Measurements from ENCODE around the gene KBTBD13.
"Not testable (repeated sequence)": the region's sequence is repeated elsewhere in the genome, so short reads cannot be mapped to it uniquely, and the experiment has no call there.

The KBTBD13 gene

DNA sequence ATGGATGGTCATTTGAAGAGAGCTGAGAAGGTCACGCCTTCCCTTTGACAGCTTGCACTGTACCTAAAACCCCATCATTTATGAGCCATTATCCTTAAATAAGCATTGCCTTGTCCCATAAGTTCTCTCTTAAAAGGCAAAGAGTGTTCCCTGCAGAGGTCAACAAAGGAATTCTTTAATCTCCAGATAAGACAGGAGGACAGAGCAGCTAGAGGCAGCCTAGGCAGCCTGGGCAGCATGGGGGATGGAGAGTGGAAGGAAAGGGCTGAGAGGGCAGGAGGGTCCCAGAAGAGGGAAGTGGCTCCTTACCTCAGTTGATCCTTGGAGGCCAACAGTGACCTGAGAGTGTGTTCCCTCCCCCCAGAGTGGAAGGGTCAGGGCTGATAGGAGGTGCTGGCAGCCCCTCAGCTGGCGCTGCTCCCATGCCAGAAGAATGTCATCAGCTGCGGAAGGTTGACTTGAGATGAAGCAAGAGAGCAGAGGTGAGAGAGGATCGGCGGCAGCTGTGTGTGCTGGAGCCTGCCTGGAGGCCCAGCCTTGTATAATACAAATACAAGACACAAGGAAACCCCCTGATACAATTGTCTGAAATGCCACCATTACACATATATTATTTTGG lies 12.8 kb downstream of the KBTBD13 start:
- DNase-seq (no peak), ATAC-seq (no peak)

- no peak for ATAC-seq
- DNase-seq, result no peak
These were observed 15.6 kb downstream of the KBTBD13 start for GRCh38 chr15:65091946-65092770.

GRCh38 chr15:65092911-65093792 lies 16.6 kb downstream of the KBTBD13 start:
- DNase-seq (no peak), ATAC-seq (no peak)

DNA sequence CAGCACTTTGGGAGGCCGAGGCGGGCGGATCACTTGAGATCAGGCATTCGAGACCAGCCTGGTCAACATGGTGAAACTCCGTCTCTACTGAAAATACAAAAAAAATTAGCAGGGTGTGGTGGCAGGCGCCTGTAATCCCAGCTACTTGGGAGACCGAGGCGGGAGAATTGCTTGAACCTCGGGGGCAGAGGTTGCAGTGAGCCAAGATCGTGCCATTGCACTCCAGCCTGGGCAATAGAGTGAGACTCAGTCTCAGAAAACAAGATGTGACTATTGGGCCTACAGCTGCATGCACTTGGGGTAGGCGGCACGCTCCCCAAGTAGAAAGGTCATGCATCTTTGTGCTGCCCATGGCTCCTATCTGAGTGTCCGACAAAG lies 17.2 kb downstream of the KBTBD13 start:
- not testable (repeated sequence) for DNase-seq, ATAC-seq

DNA sequence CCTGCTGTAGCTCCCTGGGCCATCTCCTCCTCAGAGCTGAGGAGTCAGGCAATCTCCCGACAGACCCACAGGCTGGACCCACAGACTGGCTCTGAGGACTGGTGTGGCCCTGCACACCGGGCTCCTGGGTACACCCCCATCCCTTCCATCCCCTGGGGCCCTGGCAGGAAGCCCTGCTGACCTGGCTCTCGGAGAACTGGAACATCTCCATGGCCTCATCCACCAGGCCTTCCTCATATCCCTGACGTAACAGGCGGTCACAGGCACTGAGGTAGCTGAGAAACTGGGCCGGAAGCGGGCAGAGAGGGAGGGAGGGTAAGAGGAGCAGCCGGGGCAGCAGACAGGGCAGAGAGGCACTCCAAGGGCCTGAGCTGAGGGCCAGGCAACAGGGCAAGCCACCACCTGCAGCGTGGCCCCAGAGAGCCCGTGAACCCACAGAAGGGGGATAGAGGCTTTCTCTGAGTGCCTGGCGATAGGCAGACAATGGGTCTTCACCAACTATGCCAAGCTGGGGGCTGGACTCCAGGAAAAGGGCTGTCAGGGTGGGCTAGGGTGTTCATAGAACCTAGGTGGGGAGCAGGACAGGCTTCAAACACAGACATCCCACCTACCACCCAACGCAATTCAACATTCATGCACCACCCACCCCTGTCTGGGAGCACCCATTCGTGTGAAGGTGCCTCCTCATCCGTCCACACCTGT lies 17.9 kb downstream of the KBTBD13 start:
- DNase-seq, result no peak

DNA sequence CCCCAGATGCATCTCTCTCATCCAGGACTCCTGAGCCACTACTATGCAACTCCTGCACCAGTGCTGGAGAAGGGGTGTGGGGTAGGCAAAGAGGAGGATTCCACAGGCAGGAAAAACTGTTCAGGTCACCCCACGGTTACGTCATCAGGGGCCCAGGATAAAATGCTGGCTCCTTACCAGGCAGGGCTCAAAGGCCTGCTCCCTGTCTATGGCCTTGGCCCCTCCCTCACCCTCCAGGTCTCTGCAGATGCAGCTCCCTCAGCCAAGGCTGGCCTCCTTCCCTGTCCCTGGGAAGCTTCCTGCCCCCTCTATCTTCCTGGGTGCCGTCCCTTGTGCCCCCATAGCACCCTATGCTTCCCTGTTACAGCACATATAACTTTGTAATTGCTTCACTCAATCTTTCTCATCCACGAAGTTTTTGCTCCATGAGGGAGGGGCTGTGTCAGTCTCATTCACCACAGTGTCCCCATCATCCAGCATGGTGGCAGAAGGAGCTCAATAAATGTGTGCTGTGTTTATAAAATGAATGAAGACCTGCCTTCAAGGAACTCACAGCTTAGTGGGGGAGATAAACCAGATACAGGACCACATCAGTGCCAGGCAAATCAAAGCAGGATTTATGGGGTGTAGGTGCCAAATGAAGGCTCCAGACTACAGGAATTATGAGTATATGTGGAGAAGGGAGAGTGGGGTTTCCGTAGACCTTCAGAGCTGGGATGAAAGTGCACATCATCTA lies 18.6 kb downstream of the KBTBD13 start:
- ATAC-seq, result no peak

More for the DNA sequence above, 17.9 kb downstream of the KBTBD13 start:
- ATAC-seq, result no peak

GRCh38 chr15:65095747-65096104 lies 19.2 kb downstream of the KBTBD13 start:
- no peak for ATAC-seq
- DNase-seq, result no peak

More for the DNA sequence above, 18.6 kb downstream of the KBTBD13 start:
- no peak for DNase-seq

DNA sequence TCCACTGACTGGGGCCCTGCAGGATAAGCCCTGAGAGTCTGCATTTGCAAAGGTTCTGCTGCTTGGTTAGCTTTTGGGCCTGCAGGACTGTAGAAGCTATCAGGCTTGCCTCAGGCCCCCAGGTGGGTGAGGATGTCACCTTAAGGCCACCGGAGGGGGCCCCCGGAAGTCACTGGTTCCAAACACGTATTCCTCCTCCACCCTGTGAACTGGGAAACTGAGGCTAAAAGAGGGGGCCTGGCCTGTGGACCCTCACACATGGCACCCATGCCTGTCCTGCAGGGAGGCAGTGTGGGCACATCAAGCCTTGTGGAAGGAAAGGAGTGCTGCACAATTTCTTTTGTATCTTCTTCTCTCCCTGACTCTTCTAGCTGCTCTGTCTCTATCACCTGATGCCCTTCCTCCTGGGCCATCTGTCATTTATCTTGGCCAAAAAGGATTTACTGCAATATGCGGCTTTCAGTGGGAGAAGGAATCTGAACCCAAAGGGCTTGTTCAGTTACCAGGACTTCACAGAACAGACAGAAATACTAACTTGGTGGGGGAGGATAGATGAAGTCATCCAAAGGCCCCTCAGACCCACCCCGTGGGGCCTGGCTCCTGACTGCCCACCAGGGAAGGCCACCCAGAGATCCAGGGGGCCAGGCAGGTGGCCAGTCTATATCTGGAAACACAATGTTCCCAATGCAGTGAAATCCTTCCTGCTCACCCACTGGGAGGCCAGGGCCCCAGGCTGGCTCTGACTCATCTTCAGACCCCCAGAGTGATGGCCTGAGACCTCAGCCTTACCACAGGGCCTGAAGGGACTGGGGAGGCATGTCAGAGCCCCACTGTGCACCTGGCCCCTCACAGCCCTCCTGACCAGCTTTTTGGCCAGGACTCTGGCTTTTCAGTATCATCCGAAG lies 20.2 kb downstream of the KBTBD13 start:
- ATAC-seq, result no peak
- DNase-seq, result no peak

GRCh38 chr15:65097651-65098263 lies 21.2 kb downstream of the KBTBD13 start:
- ATAC-seq, result no peak
- DNase-seq, result no peak

DNA sequence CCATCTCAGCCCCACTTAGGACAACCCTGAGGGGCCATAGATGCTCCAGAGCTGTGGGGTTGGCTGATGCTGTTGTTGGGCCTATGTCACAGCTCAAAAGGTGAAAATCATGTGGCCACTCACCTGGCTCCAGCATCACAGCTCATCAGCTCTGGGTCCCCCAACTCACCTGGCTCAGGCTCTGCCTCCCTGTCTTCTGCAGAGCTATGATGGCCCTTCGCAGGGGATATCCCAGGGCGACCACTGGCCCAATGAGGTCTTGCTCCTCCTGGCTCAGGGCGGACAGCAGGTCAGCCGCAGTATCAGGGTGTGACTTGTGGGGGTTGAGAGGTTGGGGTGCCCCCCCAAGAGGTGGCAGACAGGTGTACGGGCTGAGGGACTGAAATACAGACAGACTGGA lies 22.8 kb downstream of the KBTBD13 start:
- ATAC-seq (no peak), DNase-seq (no peak)

DNA sequence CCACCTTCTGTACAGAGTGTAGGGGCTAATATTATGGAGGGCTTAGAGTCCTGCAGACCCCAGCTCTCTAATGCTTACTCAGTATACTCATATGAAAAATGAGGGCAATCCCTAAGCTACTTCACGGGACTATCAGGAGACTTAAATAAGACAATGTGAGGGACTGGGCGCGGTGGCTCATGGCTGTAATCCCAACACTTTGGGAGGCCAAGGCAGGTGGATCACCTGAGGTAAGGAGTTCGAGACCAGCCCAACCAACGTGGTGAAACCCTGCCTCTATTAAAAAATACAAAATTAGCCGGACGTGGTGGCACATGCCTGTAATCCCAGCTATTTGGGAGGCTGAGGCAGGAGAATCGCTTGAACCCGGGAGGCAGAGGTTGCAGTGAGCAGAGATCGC lies 23.3 kb downstream of the KBTBD13 start:
- DNase-seq, result not testable (repeated sequence)

GRCh38 chr15:65100442-65100841 lies 23.9 kb downstream of the KBTBD13 start:
- no peak for DNase-seq

More for the DNA sequence above, 23.3 kb downstream of the KBTBD13 start:
- ATAC-seq, result not testable (repeated sequence)

DNA sequence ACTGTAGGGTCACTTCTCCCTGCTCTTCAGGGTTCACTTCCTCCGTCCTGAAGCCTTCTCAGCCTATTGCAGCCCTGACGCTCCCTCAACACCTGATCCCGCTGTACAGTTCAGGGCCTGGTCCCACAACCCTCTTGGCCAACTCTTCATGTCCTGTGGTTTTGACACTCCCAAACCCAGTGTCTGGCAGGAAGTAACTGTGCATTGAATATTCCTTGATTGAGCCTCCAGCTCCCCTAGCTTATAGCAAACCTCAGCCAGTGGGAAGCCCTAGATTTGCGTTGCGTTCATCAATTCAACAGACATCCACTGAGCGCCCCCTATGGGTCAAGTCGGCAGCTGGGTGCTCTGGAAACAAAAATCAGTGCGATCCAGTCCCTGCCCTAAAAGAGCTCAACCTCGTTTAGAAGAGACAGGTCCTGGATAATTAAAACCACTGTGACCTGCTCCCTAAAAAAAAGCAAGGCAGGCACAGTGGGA lies 24.9 kb downstream of the KBTBD13 start:
- ATAC-seq (peak; percentile 6), DNase-seq (peak; percentile 71)

More at GRCh38 chr15:65100442-65100841, 23.9 kb downstream of the KBTBD13 start:
- no peak for ATAC-seq

- DNase-seq (no peak), ATAC-seq (no peak)
These were observed 25.6 kb downstream of the KBTBD13 start for GRCh38 chr15:65101891-65102708.

DNA sequence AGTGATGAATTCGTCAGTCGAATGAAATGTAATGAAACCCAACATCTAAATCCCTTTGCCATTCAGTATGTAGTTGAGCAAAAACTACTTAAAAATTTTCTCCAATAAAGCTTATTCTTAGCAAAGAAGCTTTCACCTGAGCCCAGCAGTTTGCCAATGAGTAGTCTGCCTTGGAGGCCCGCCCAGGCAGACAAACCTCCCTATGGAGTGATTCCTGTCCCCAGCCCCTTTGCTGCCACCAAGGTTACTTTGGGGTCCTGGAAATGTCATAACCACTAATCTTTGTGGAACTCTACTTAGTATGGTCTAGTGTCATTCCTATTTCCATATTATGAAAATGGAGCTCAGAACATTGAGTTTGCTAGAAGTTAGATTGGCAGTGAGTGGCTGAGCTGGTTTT lies 26.4 kb downstream of the KBTBD13 start:
- no peak for ATAC-seq
- no peak for DNase-seq

- DNase-seq, result no peak
- ATAC-seq, result no peak
These were observed 28.5 kb downstream of the KBTBD13 start for GRCh38 chr15:65105038-65105437.

- DNase-seq, result no peak
These were observed 29.6 kb downstream of the KBTBD13 start for GRCh38 chr15:65106011-65106590.

GRCh38 chr15:65110676-65111292 lies 34.2 kb downstream of the KBTBD13 start:
- DNase-seq, result no peak
- no peak for ATAC-seq

More at GRCh38 chr15:65106011-65106590, 29.6 kb downstream of the KBTBD13 start:
- ATAC-seq, result no peak

Data from stimulated activated naive CD8-positive, alpha-beta T cell treated with anti-CD3 and anti-CD28 coated beads, Interleukin-15, Interleukin-2, amounts not matched to agents 100 U/mL and 50 U/mL, for 24 hours (primary cell).